Activated naive CD8-positive, alpha-beta T cell (primary cell): ENCODE data around the gene ITPRIPL2.

Source experiments
- H3K27ac Mint-ChIP-seq: one replicate; pipeline ENCODE4 v1.8.0; 2021; ENCODE audit warnings: mixed read lengths
- H3K27me3 Mint-ChIP-seq: one replicate; pipeline ENCODE4 v1.8.0; 2021; ENCODE audit warnings: mixed read lengths
- H3K36me3 Mint-ChIP-seq: one replicate; pipeline ENCODE4 v1.8.0; 2021; ENCODE audit warnings: mixed read lengths
- H3K4me1 Mint-ChIP-seq: one replicate; pipeline ENCODE4 v1.8.0; 2021; ENCODE audit warnings: low read depth, mixed read lengths
- H3K4me3 Mint-ChIP-seq: one replicate; pipeline ENCODE4 v1.8.0; 2021; ENCODE audit warnings: mild to moderate bottlenecking, mixed read lengths
- H3K9me3 Mint-ChIP-seq: one replicate; pipeline ENCODE4 v1.8.0; 2021; ENCODE audit warnings: low read depth, mixed read lengths

Gene ITPRIPL2

DNA sequence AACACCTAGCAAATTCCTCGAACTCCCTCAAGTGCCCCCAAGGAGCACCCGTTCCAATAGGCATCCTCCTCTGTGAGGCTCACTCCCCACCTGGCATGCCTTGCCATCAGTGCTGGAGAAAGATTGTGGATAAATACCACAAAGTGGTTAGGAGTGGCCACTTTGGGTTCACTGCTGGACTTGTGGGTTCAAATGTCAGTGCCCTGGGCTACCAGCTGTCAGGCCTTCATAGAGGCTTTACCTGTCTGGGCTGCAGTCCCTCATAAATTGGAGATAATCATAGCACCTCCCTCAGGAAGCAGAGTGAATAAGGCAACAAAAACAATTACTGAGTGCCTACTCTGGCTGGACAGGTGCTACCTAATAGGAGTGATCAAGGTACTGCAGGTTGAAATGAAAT lies 52.7 kb downstream of the ITPRIPL2 start:
- Mint-ChIP-seq H3K9me3 (peaks cover 6% of the 10 kb centered on the region), H3K4me1 (no peaks in the 10 kb centered on the region), H3K4me3 (no peak overlapping the region), H3K27me3 (peaks cover 10% of the 10 kb centered on the region), H3K27ac (no peak overlapping the region), H3K36me3 (no peaks in the 10 kb centered on the region)

DNA sequence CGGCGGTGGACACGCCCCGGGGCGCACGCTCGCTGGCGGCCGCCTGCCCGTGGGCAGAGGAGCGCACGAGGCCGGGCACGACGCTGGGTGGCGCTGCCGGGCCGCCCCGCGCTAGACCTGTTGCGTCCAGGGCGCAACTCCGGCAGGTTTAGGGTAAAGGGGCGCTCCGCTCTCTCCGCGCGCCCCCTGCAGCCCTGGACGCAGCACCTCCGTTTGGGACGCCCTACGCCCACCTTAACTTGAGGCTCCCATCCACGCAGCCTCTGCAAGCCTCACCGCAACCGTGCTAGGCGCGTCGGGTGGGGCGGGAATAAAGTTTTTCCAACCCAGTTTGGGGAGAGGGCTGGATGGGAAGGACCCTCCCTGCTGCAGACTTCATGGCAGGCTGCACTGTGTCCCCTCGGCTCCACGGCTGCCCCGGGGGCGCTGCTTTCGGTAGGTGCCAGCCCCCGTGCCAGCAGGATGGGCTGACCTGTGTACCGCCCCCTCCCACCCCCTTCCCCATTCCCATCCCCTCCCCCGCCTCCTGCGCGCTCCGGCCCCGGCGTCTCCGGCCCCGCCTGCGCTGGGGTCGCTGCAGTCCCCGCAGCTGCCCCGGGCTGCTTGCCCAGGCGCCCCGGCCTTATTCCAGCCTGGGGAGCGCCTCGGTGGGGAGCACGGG lies 54.1 kb downstream of the ITPRIPL2 start, which contains the start of gene SYT17:
SYT17 (plus strand) TSS at position 531 of the 661 bp plus-strand sequence. CDS start 407 bp downstream, outside the sequence.
- Mint-ChIP-seq H3K27me3 (peaks cover 12% of the 10 kb centered on the region), H3K4me3 (no peak within 1 kb of the TSS), H3K4me1 (no peaks in the 10 kb centered on the region), H3K27ac (no peak within 1 kb of the TSS), H3K9me3 (peaks cover 6% of the 10 kb centered on the region), H3K36me3 (no peaks in the 10 kb centered on the region)

DNA sequence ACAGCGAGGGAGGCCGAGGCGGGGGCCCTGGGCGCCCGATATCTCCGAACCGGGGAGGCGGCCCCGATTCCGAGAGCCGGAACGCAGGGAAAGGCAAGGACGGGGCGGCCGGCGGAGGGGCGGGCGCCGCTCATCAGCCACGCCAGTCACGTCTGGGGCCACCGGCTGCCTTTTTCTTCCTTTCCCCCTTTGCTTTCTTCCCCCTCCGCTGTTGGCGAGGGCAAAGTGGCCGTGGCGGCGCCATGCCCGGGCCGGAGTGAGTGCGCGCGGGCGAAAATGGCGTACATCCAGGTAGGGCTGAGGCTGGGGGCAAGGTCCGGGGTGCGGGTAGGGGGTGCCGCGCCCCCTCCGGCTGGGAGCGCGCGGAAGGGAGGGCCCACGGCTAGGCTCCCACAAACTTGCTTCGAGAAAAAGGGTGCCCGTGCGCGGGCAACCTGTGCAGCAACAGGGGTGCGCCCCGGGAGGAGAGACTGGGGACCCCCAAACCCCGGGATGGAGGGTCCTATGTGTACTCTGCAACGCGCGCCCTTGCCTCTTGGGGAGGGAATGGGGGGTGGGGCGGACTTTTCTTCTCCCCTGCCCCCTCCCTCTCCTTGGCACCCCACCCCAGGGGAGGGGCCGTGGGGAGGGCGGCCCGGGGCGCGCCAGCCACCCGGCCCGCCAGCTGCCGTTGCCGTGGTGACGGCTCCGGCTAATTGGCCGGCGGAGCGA lies 54.8 kb downstream of the ITPRIPL2 start:
- Mint-ChIP-seq H3K27me3 (peaks cover 15% of the 10 kb centered on the region), H3K9me3 (peaks cover under 1% of the 10 kb centered on the region), H3K36me3 (no peaks in the 10 kb centered on the region), H3K27ac (no peak overlapping the region), H3K4me3 (no peak overlapping the region), H3K4me1 (no peaks in the 10 kb centered on the region)

DNA sequence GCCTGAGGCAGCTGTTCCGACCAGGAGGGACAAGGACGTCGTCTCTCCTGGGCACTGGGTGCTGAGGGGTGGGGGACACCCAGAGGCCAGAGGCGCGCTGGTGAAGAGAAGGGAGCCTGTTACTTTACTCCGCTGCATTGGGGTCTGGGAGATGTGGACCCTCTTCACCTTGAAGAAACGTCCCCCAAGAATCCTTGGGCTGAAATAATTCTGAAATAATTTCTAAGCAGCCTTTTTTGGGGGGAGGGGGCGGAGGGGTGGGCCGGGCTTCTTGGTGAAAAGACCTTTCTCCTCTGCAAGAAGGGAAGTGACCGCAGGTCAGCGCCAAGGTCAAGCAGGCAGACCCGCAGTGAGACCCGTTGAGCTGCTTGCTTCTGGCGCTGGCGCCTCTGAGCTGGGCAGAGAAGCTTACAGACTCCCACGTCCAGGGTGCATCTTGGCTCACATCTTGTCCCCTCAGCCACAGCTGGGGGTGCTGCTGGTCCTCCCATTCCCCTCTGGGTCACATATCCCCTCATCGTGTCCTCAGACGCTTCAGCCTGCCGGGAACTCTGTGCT lies 55.4 kb downstream of the ITPRIPL2 start:
- no peaks in the 10 kb centered on the region for H3K36me3 Mint-ChIP-seq
- H3K27ac Mint-ChIP-seq: no peak overlapping the region
- H3K27me3 Mint-ChIP-seq: peaks cover 20% of the 10 kb centered on the region
- H3K4me1 Mint-ChIP-seq: no peaks in the 10 kb centered on the region
- no peaks in the 10 kb centered on the region for H3K9me3 Mint-ChIP-seq
- no peak overlapping the region for H3K4me3 Mint-ChIP-seq

DNA sequence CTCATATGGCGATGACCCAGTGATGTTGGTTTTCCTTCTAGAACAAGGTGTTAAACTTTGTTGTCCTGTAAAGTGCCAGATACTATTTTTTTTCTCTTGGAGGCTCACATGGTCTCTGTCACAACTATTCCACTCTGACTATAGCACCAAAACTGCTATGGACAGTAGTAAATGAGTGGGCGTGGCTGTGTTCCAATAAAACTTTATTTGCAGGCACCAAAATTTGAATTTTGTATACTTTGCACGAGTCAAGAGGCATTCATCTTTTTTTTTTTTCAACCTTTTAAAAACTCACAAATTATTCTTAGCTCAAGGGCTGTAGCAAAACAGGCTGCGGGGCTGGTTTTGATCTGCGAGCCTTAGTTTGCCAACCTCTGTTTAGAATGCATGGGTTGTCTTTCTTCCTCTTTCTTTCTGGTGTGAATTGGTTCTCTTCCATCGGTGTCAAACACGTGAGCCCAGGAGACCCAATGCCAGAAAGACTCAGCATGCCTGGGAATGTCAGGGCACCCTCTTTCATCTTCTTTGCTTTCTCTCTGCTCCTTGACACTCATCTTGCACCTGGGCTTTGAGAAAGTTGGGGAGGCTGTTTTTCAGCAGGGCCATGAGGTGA lies 56.4 kb downstream of the ITPRIPL2 start:
- Mint-ChIP-seq H3K4me3 (no peak overlapping the region), H3K9me3 (no peaks in the 10 kb centered on the region), H3K4me1 (no peaks in the 10 kb centered on the region), H3K27me3 (peaks cover 23% of the 10 kb centered on the region), H3K36me3 (no peaks in the 10 kb centered on the region), H3K27ac (no peak overlapping the region)
